Stimulated activated CD4-positive, alpha-beta T cell treated with anti-CD3 and anti-CD28 coated beads, Interleukin-1b, Interleukin-23, amount 100 ng/mL, for 48 hours (primary cell): Measurements from ENCODE around the gene MBP.

Experiments used
- DNase-seq: peaks from one replicate; pipeline ENCODE4 v3.0.0-alpha.2; 2020

MBP gene

DNA sequence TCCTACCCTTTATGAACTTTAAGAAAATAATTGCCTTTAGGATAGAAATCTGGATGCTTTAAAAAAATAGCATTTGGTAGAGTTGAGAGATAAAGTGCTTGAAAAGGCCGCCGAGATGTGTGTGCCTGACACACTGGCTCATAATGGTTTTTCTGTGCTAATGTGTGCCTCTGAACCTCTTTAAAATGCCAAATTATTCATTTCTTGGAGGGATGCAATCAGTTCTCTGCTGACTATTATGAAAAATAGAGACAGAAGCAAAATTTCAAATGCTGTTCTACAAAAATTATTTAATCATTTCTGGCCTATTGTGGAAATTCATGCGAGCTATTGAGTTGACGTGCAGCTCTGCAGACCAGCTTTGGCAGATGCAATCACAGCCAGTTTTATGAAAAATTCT lies 18.0 kb upstream of the MBP start:
- no peak for DNase-seq

DNA sequence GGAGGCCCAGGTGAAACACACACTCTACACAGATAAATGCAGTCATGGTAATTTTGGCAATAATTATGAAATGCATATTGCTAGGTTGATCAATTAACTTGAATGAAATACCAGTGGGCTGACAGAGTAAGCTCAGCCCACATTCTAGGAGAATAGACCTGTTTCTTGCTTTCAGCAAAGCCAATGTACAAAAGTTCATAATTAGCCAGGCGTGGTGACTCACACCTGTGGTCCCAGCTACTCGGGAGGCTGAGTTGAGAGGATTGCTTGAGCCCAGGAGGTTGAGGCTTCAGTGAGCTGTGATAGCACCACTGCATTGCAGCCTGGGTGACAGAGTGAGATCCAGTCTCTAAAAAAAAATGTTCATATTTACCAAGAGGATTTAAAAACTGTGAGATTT lies 15.7 kb upstream of the MBP start:
- no peak for DNase-seq

DNA sequence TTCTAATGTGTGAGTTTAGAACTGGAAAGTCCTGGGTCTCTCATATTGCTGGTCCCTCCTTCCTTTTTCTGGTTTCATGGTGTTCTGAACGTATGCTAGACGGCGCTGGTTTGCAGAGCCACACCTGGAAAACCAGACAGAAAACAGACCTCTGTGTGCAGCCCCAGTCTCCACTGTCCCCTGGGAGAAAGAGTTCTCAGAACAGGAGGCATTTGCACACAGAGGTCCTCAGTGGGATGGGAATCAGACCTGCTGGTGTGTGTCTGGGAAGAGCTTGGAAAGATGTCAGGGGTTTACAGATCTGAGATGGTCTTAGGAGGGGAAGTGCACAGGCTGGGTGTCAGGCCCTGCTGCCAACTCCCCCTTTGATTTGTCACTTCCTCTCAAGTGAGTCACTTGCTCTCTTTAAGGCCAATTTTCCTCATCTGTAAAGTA lies 14.9 kb upstream of the MBP start:
- DNase-seq: no peak

DNA sequence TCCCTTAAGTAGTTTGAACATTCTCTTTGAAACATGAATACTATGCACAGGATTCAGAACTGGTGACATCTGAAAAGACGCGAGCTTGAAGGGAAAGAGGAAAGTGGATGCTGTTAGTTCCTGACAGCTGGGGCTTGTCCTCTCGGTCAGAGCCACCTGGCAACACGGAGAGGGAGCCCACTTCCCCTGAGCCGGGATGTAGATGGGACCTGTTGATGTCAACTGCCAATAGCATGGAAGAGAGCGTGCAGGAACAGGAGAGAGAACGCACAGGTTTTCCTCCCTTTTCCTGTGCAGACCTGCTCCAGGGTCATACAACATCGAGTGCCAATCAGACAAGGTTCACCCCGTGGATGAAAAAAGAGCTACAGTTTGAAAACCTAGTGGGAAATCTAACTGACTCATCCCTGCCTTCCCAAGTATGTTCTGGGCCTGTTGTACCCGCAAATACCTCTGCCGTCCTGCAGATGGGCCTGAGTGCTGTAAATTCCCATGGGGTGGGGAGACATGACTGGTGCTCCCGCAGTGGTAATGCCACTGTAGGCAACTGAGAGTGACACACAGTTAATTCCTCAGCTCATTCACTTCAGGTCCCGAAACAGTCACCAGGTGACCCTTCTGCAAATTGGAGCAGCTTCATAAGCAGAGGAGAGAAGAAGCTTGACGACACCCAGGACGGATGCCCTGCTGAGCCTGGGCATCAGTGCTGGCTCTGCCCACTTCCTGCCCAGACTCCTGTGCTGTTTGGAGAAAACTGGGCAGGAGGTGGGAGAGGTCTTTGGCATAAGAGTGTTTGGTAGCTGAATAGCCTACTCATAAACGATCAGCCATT lies 13.9 kb upstream of the MBP start:
- no peak for DNase-seq

DNA sequence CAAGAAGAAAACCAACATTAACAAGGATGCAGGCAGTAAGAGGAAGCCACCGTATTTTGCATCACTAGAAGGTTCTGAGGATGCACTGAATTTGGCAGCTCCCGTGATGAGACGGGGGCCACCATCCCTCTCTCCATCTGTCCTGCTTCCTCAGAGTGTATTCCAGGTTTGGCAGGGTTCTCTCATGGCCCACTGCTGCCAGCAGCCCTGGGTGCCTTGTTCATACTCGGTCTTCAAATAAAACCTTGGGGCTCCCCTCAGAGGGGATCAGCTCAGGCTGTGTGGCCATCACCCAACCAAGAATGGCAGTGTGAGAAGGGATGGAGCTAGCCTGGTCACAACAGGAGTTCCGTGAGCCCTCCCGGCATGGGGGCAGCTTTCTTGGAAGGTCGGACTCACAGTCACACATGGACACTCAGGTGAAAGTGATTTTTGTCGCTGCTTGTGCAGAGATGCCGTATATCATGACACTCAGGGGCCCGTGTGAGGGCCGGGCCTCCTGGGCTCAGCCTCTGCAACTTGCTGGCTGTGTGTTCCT lies 12.8 kb upstream of the MBP start:
- DNase-seq: no peak

DNA sequence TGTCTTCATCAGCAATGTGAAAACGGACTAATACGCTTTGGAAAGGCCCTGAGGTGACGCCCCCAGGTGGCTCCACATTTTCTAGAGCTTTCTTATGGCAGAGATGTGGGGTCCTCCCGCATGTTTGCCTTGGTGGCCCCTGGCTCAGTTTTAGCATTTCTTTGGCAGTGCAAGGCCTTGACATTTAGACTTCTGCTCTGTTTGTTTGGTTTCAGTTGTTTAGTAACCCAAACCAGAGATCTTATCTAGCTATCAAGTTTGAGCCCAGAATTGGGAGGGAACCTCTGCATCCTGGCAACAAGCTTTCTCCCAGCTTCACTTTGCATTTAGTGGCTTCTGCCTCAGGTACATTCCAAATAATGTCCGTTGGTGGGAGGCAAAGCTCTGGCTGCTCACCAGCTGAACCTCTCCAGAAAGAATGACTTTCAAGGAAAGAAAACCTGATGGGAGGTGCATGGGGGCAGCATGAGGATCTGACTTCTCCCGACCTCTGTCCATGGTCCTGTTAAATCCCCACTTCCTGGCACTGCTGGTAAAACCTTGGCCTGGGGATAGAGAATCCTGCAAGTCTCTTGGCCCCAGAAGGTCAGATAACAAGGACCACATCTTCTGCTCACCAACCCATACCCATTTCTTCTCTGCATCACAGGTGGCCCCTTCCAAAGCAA lies 12.0 kb upstream of the MBP start:
- DNase-seq: no peak

DNA sequence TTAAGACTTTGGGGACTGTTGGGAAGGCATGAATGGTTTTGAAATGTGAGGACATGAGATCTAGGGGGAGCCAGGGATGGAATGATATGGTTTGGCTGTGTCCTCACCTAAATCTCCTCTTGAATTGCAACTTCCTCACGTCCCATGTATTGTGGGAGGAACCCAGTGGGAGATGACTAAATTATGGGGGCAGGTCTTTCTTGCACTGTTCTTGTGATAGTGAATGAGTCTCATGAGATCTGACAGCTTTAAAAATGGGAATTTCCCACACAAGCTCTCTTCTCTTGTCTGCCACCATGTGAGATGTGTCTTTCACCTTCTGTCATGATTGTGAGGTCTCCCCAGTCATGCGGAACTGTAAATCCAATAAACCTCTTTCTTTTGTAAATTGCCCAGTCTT lies 11.5 kb upstream of the MBP start:
- DNase-seq: no peak

DNA sequence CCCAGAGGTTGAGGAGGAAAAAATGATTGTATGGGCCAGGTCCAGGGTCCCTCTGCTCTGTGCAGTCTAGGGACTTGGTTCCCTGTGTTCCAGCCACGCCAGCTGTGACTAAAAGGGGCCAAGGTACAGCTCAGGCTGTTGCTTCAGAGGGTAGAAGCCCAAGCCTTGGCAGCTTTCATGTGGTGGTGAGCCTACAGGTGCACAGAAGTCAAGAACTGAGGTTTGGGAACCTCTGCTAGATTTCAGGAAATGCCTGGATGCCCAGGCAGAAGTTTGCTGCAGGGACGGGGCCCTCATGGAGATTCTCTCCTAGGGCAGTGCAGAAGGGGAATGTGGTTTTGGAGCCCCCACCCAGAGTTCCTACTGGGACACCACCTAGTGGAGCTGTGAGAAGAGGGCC lies 10.6 kb upstream of the MBP start:
- DNase-seq: no peak

DNA sequence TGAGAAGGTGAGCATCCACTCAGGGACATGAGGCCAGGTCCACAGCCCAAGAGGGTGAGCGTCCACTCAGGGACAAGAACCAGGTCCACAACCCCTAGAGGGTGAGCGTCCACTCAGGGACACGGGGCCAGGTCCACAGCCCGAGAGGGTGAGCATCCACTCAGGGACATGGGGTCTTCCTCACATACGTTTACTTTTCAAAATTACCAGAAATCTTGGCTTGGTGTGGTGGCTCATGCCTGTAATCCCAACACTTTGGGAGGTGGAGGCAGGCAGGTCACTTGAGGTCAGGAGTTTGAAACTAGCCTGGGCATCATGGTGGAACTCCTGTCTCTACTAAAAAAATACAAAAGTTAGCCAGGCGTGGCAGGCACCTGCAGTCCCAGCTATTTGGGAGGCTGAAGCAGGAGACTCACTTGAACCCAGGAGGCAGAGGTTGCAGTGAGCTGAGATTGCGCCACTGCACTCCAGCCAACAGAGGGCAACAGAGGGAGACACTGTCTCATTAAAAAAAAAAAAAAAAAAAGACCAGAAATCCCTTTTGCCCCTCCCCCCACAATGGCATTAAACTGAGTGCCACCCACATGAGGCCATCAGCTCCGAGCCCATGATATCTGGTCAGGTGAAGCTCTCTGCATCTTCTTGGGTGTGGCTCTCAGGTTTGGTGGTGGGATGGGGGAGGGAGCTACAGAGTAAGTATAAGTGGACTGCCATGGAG lies 9.0 kb upstream of the MBP start:
- no peak for DNase-seq

DNA sequence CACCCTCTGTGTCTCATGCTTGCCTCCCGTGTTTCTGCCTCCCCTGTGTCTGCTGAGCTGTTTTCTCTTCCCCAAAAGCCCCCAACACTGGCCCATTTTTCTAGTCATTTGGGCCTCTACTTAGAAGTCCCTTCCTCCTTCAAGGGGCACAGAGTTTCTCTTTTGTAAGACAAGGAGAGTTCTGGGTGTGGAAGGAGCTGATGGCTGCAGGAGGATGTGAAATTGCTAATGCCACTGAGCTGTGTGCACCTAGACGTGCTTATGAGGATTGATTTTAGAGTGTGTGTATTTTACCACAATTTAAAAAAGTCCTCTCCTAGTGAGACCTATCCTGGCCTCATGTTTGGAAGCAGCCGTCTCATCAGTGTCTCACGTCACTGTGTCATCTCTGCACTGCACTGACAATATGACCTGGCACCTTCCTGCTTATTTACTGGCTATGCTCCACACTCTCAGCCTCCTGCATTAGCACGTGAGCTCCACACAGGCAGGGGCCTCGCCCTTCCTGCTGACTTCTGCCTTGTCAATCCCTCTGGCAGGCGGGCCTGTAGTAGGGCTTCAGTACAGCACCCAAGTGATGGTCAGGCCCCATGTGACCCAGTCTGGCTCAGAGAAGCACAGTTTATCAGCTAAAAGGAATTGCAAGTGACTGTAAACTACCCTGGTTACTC lies 8.0 kb upstream of the MBP start:
- peak; percentile 57 for DNase-seq

DNA sequence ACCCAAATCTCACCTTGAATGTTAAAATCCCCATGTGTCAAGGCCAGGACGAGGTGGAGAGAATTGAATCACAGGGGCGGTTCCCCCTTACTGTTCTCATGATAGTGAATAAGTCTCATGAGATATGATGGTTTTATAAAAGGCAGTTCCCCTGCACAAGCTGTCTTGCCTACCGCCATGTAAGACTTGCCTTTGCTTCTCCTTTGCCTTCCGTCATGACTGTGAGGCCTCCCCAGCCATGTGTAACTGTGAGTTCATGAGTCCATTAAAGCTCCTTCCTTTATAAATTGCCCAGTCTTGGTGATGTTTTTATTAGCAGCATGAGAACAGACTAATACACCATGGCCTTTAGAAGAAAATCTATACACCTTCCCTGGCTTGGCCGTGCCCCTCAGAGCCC lies 7.4 kb upstream of the MBP start:
- DNase-seq: no peak

DNA sequence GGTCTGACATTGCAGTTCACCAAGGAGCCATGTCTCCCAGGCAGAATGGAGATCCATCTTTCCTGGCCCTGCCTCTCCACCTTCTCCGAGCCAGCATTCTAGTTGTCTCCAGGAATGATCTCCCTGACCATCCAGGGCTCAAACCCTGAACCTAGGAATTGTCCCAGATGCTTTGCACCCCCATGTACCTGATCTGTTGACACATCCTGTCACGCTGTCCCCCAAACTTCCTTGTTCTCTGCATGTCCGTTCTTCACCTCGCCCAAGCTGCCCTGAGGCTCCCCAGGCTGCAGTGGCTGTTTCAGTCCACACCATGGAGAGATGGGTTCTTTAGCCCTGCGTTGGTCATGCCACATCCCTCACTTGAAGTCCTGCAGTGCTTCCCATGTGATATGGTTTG lies 7.0 kb upstream of the MBP start:
- no peak for DNase-seq

DNA sequence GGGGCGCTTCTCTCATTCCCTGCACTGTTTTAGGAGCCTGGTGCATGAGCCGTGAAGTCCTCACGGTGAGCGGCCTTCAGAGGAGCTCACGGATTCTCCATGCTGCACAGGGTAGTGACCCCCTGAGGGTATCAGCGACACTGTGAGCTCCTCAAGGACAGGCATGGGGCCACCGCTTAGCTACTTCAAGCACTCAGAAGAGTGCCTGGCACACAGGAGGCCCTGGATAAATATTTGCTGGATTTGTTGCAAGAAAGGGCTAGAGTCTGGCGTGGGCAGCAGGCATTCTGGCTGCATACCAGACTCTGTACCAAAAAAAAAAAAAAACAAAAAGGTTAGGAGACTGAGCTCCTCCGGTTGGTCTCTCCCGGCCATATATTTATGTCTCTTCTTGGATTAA lies 5.7 kb upstream of the MBP start:
- DNase-seq: no peak

DNA sequence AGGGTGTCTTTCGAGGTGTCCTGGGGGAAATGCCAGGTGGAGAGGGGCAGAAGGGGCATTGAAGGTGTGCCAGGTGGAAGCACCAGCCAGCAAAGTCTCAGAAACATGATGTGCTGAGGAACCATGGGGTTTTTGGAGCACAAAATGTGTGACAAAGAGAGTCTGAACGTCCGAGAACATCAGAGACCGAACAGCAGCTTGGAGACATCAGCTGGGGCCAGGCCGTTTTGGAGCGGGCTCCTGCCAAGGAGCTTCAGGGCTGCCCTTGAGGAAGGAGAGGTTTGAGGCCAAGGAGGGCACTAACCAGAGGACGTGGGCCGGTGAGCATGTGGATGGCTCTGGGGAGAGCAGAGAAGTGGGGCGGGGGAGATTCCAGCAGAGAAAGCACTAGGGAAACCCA lies 5.3 kb upstream of the MBP start:
- no peak for DNase-seq

DNA sequence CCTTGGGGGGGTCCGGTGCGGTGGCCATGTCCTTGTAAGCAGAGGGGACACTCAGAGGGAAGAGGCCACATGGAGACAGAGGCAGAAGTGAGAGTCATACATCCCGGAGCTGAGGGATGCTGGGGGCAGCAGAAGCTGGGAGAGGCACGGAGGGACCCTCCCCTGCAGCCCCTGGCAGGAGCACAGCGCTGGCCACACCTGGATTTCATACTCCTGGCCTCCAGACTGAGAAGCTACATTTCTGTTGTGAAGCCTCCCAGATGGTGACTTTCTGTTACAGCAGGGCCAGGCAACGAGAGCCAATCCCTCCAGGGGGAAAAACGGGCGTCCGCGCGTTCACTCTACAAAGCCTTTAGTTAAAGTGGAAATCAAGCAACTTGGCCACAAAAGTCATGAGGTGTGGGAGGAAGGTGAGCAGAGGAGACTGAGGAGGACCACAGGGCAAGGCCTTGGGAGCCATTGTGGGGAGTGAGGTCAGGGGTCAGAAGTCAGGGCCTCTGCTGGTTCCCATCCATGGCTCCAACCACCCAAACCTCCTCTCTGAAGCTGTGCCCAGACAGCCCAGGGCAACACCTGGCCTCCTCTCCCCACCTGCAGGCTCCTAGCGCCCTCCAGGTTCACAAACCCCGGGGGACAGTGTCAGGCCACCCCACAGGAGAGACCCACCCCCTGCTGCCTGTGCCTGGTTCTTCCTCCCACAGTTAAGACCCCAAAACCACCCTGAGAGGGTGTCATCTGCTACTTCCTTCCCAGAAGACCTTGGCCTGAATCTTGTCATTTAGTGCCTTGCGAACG lies 4.5 kb upstream of the MBP start:
- no peak for DNase-seq

DNA sequence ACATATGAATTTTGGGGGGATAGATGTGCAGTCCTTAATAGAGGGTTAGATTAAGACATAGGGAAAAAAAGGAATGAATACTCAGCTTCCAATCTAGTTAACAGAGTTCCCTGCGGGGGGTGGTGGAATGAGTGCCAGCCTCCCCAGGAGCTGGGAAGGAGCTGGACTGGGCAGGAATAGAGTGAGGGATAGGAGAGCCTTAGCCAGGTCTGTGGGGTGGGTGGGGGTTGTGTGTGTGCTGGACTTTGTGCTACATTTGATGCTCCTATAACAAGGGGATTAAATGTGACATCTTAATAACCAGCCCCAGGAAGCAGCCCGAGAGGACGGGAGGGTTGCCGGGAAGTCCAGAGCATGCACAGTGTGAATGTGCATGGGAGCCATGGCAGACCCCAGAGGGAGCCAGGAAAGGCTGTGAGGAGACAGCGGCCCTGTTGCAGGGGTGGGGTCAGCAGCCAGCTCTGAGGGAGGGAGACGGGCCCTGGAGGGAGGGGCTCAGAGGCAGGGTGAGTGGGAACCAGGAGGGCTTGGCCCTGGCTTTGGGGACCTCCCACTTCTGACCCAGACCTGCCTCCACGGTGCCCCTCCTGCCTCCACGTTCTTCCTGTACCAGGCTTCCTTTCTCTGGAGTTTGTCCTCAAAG lies 3.6 kb upstream of the MBP start:
- DNase-seq: no peak

DNA sequence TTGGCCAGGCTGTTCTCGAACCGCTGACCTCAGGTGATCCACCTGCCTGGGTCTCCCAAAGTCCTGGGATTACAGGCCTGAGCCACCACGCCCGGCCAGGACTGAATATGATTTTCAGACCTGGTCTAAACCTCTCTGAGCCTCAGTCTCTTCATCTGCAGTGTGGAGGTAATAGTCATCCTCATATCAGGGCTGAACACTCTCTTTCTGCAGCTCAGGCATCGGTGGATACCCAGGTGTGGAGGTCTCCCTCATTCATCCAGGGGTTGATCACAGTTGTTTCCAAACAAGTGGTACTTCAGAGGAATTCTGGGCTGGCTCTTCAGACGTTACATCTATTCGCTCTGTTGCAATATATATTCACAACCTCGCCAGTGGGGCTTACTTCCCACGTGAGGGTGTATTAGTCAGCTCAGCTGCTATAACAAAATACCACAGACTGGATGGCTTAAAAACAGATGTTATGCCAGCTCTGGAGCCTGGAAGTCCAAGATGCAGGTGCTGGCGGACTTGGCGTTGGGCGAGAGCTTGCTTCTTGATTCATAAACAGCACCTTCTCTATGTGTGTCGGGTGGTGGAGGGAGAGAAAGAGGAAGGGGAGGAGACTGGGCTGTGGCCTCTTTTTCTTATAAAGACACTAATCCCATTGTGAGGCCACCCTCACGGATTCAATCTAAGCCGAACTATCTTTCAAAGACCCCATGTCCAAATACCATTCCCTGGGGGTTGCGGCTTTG lies 2.9 kb upstream of the MBP start:
- no peak for DNase-seq

DNA sequence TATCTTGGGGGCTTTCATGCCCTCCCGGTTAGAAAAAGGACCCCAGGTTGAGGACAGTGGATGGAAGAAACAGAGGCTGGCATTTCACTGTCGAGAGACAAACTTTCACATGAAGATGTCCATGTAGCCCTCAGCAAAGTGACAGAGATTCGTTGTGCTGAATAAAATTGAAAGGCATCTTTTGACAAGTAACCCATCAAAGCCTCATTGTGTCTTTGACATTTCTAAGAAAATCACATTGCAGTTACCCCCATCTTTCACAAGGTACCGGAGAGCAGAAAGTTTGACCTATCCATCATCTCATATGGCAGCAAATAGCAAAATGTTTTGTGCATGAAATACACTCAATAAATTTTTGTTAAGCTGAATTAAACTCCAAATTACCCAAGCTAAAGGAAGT lies 2.0 kb upstream of the MBP start:
- DNase-seq: no peak

DNA sequence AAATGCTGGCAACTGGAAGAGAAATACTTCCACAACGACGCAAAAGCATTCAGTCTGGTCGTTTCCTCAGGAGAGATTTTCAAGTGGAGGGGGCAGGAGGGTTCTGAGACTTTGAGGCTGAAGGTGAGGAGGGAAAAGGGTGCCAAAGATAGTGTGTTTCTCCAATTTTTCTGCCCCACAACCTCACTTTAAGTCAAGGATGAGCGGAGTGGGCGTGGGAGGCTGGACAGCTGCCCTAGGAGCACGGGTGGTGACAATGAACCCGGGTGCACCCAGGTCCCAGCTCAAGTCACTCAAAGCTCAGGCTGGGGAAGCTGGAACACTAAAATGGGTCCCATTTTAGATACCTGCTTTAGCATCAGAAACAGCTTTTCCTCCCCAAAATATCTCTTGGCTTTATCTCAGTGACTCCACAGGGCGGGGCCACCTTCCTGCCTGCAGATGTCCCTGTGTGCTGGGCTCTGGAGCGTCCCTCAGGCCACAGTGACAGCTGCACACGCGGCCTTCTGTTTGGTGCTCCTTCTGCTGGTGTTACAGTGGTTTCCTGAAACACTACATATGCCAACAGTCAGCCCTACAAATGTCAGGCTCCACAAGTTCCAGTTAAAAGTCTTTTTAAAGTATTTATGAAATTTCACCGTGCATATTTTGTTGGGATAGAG lies 1.4 kb upstream of the MBP start:
- DNase-seq: no peak

DNA sequence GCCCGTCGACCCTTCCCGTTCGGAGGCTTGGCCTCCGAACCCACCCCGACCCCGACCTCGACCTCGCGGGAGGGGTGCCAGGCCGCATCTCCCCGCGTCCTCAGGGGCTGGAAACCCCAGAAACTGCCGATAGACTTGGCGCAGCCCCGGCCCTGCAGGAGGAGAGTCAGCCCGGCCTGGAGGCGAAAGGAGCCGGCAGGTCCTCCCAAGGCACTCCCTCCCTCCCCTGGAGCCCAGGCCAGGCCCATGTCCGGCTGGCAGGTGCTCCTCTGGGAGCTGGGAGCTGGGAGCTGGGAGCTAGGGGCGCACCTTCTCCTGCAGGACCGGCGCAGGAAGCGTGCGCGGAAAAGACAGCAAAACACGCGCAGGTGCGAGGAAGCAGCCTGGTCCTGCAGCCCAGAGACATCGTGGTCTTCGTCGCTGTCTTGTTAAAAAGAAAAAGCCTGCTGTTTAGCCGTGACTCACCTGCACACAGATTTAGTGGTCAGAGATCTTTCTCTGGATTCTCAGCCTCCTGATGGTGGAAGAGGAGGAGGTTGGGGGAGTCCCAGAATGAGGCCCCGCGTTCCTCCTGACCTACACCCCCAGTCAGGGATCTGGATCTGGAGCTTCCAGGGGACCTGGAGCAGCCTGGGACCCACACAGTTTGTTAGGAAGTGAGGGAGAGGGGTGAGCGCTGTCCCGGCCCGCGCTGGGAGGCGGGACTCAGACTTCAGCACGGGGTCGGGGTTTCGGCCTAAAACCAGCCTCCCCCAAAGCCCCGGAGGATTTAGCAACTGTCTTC lies 660 bp upstream of the MBP start:
- DNase-seq: no peak
